T-helper 1 cell treated with Interleukin-12 subunit alpha and Interleukin-12 subunit beta and Interleukin-4 antibody, amounts not matched to agents 30 μg/mL and 1 μg/mL, for 36 hours (primary cell): ENCODE data around the gene PROM1.

Experiments
- H3K27ac Mint-ChIP-seq: one replicate; pipeline ENCODE4 v1.8.0; 2021; ENCODE audit warnings: mild to moderate bottlenecking, mixed read lengths
- H3K27me3 Mint-ChIP-seq: one replicate; pipeline ENCODE4 v1.8.0; 2021; ENCODE audit warnings: low read depth, mixed read lengths
- H3K36me3 Mint-ChIP-seq: one replicate; pipeline ENCODE4 v1.8.0; 2021; ENCODE audit warnings: low read depth, mixed read lengths
- H3K4me1 Mint-ChIP-seq: one replicate; pipeline ENCODE4 v1.8.0; 2021; ENCODE audit warnings: low read depth, mixed read lengths
- H3K4me3 Mint-ChIP-seq: one replicate; pipeline ENCODE4 v1.8.0; 2021; ENCODE audit warnings: mild to moderate bottlenecking, moderate library complexity, mixed read lengths
- H3K9me3 Mint-ChIP-seq: one replicate; pipeline ENCODE4 v1.8.0; 2021; ENCODE audit warnings: mixed read lengths

The PROM1 gene, protein sequence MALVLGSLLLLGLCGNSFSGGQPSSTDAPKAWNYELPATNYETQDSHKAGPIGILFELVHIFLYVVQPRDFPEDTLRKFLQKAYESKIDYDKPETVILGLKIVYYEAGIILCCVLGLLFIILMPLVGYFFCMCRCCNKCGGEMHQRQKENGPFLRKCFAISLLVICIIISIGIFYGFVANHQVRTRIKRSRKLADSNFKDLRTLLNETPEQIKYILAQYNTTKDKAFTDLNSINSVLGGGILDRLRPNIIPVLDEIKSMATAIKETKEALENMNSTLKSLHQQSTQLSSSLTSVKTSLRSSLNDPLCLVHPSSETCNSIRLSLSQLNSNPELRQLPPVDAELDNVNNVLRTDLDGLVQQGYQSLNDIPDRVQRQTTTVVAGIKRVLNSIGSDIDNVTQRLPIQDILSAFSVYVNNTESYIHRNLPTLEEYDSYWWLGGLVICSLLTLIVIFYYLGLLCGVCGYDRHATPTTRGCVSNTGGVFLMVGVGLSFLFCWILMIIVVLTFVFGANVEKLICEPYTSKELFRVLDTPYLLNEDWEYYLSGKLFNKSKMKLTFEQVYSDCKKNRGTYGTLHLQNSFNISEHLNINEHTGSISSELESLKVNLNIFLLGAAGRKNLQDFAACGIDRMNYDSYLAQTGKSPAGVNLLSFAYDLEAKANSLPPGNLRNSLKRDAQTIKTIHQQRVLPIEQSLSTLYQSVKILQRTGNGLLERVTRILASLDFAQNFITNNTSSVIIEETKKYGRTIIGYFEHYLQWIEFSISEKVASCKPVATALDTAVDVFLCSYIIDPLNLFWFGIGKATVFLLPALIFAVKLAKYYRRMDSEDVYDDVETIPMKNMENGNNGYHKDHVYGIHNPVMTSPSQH

DNA sequence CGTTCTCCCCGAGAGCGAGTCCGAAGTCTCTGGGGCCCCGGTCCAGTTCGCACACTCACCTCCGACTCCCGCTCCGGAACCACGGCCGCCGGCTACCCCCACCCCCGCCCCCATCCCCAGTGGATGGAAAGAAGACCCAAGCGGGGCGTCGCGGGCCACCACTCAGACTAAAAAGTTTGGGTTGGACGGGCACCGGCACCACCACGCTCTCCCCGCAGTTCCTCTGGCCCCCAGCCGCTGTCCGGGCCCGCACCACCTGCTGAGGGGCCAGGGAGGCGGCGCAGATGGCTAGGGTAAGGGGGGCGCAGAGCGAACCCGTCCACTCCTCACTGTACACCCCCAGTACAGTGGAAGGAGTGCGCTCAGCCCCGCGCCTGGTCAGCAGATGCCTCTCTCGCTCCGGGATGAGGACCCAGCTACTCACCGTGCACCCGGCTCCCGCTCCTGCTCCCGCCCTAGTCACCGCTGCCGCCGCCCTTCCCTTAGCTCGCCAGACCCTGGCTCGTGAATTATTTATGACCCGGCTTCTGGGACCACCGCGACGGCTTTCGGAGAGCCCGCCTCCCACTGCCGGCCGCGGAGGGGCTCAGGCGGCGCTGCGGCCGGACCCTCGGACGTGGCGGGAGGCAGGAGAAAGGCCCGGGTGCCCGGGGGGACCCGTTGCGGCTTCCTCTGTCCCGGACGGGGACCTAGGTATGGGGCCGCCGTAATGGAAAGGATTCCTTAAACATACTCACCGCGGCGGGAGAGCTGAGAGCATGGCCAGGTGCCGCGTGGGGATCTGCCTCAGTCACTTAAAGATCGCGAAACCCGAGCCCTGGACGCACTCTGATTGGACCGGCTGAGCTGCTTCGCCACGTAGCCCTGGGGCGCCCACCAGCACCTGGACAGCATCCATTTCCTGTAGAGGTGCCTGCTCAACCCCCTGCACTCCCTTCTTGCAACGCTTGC lies at the start of gene PROM1:
Gene PROM1 (minus strand): TSS at position 783 of the 951 bp plus-strand sequence. CDS start 8,117 bp downstream, outside the sequence.
- peaks cover 15% of the 10 kb centered on the region for H3K4me1 Mint-ChIP-seq
- H3K27me3 Mint-ChIP-seq, result peaks cover 76% of the 10 kb centered on the region
- peaks cover 1% of the 10 kb centered on the region for H3K36me3 Mint-ChIP-seq
- peak within 1 kb of the TSS; percentile 38 for H3K4me3 Mint-ChIP-seq
- peaks cover 12% of the 10 kb centered on the region for H3K9me3 Mint-ChIP-seq
- peak within 1 kb of the TSS; percentile 66 for H3K27ac Mint-ChIP-seq

DNA sequence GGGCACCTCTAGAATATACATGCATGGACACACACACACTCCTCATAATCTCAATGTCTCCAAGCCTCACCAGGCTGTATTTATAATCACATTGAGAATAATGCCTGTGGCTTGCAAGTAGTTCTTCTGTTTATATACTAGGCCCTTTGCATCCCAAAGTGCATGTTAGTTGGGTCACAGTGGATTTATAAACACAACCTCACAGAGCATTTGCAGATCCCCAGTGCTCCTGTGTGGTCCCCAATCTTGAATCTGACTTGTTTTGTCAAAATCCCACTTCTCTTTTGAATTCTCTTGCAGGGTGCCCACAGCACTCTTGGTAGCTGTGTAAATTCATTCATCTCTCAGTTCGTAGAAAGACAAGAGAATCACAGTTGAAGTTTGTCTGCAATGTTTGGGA lies 49.6 kb upstream of the PROM1 start:
- Mint-ChIP-seq H3K9me3 (peaks cover 5% of the 10 kb centered on the region), H3K36me3 (no peaks in the 10 kb centered on the region), H3K4me3 (no peak overlapping the region), H3K27ac (no peak overlapping the region), H3K4me1 (no peaks in the 10 kb centered on the region), H3K27me3 (no peaks in the 10 kb centered on the region)

DNA sequence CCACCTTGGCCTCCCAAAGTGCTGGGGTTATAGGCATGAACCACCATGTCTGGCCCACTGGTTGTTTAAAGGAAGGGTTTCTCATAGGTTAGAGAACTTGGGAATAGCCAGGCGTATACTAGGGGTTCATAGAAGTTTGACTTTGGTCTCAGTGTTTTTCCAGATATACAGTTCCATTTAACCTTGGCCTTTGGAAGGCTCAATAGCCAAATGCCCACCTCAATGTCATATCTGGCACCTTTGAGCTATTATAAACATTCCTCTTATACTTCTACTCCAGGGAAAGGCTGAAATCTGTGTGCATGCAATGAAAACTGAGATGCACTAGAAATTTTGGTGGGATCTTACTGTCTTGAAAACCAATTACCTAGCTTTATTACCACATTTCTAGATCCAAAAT lies 47.5 kb upstream of the PROM1 start:
- Mint-ChIP-seq H3K4me3 (no peak overlapping the region), H3K36me3 (no peaks in the 10 kb centered on the region), H3K27ac (no peak overlapping the region), H3K9me3 (peaks cover 5% of the 10 kb centered on the region), H3K27me3 (no peaks in the 10 kb centered on the region), H3K4me1 (no peaks in the 10 kb centered on the region)

DNA sequence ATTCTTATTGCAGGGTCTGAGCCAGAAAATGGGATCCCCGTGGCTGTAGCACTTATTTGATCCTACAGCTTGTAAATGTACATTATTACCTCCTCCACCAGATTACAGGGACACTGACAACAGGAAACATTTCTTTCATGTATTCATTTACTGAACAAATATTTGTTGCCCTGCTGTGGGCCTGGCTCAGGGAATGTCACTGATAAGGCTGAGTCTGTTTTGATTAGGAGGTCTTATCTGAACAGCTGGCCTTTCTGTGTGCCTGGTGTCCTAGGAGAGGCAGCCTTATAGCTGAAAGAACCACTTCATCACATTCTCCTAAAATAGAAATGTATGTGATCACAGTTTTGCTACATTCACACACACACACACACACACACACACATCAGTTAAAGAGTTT lies 45.5 kb upstream of the PROM1 start:
- Mint-ChIP-seq H3K4me1 (no peaks in the 10 kb centered on the region), H3K4me3 (no peak overlapping the region), H3K27me3 (no peaks in the 10 kb centered on the region), H3K36me3 (no peaks in the 10 kb centered on the region), H3K27ac (no peak overlapping the region), H3K9me3 (peaks cover 2% of the 10 kb centered on the region)

DNA sequence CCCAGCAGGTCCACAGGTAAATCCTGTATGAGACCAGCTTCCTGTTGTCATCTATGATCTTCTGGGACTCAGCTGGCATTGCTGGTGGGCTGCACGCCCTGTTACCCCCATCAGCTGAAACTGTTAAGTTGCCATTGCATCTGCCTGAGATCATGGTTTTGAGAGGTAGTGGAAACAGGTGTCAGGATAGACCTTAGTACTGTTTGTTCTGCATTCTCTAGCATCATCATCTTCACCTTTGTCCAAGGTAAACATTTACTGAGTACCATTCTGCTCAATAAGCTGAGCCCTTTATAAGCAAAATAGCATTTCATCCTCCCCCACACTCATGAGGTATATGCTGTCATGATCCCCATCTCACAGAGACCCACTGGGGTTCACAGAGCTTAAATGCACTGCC lies 42.9 kb upstream of the PROM1 start:
- no peaks in the 10 kb centered on the region for H3K27me3 Mint-ChIP-seq
- no peak overlapping the region for H3K27ac Mint-ChIP-seq
- no peaks in the 10 kb centered on the region for H3K36me3 Mint-ChIP-seq
- H3K4me3 Mint-ChIP-seq, result no peak overlapping the region
- no peaks in the 10 kb centered on the region for H3K9me3 Mint-ChIP-seq
- H3K4me1 Mint-ChIP-seq, result peaks cover 7% of the 10 kb centered on the region

DNA sequence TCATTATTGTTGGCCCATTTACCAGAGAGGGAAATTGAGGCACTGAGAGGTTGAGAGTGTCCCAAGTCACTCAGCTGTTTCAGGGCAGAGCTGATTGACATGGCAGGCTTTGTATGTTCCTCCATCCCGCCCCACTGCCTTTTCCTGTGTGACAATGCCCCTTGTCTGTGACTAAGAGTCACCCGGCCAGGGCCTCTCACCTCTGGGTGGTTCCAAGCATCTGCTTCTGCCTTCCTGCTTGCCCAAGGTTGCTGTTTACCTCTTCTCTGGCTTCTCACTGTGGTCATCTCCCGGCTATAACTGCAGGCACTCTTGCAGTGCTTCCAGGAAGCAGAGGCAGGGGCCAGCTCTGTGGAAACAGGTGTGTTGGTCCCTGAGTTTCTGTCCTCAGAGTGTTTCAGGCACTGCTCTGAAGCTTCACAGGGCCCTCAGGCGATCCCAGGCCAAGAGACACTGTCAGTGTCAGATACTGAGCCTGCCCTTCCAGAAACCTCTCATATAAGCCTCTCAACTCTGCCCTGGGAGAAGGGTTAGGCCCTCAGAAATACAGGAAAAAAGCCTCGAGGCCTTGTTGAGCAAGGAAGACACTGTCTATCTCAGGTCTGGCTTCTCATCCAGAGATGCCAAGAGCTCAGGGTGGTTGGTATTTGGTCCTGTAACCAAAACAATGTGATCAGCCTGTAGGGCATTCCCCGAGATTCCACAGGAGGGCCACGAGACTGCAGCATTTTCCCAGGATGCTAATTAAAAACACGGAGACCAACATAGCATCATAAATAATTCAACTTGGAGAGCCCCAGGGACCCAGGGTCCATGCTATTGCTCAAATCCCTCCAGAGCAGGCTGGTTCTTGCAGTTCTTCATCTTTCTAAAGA lies 42.0 kb upstream of the PROM1 start:
- Mint-ChIP-seq H3K4me3 (no peak overlapping the region), H3K27ac (no peak overlapping the region), H3K4me1 (peaks cover 7% of the 10 kb centered on the region), H3K9me3 (no peaks in the 10 kb centered on the region), H3K27me3 (no peaks in the 10 kb centered on the region), H3K36me3 (no peaks in the 10 kb centered on the region)

DNA sequence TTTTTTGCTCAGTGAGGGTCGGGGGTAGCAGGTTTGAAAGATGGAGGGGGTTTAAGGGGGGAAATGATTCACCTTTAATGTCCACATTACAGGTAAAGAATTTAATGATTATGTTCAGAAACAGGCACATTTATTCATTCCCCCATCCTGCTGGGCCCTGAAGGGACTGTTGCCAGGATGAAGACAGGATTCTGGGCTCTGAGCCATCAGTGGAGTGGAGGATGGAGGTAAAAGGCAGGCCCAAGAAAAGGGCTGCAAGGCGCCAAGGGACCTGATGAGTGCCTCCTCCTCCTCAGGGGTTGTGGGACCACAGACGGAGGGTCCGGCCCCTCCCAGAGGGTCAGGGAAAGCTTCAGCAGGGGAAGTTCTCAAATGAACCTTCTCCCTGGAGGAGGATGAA lies 40.4 kb upstream of the PROM1 start:
- H3K27me3 Mint-ChIP-seq, result no peaks in the 10 kb centered on the region
- H3K4me1 Mint-ChIP-seq, result peaks cover 7% of the 10 kb centered on the region
- no peaks in the 10 kb centered on the region for H3K36me3 Mint-ChIP-seq
- H3K27ac Mint-ChIP-seq, result no peak overlapping the region
- H3K4me3 Mint-ChIP-seq, result no peak overlapping the region
- H3K9me3 Mint-ChIP-seq, result no peaks in the 10 kb centered on the region

DNA sequence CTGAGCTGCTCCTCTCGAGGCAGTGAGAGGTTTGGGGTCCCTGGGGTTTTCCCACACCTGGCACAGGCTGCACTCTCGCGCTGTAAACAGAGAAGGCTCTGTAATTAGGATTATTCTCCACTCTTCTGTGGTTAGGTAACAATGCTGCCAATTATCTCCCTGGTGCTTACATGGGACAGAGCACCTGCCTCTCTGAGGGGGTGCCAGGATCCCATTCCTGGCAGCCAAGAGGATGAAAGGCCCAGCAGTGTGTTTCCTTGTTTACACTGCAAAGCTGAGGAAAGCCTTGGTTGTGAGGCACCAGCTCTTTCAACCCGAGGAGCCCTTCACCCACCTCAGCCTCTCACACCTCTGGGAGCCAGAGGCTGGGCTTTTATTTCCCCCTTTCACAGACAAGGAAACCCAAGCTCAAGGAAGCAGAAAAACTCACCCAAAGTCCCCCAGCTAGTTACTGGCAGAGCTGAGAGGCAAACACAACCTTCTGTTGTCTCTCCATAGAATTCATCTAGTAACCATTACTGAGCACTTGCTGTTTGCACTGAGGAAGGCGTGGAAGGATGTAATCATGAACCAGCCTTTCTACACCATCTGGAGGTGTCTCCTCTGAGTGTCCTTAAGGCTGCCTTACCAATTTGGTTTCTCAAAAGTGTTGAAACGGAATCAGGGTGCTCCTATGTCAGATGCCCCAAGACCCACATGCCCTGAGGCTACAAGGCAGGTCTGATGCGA lies 39.7 kb upstream of the PROM1 start:
- Mint-ChIP-seq H3K4me3 (no peak overlapping the region), H3K9me3 (no peaks in the 10 kb centered on the region), H3K4me1 (peaks cover 7% of the 10 kb centered on the region), H3K36me3 (no peaks in the 10 kb centered on the region), H3K27ac (no peak overlapping the region), H3K27me3 (no peaks in the 10 kb centered on the region)

DNA sequence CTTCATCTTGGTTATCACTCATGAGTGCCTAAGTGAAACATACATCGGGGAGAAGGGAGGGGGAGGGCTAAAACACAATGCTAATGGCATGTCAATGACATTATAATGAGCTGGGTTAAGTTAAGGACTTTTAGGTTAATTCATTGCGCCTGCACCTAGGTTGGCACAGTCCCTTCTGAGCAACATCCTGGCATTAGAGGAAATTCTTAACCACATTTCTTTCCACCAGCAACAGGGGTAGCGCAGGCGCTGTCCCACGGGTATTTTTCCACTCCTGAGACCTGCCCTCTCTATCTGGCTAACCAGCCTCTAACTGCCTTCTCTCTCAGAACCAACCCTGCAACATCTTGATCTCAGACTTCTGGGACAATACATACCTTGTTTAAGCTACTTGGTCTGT lies 39.0 kb upstream of the PROM1 start:
- Mint-ChIP-seq H3K27ac (no peak overlapping the region), H3K27me3 (no peaks in the 10 kb centered on the region), H3K4me3 (no peak overlapping the region), H3K4me1 (peaks cover 7% of the 10 kb centered on the region), H3K9me3 (no peaks in the 10 kb centered on the region), H3K36me3 (no peaks in the 10 kb centered on the region)

DNA sequence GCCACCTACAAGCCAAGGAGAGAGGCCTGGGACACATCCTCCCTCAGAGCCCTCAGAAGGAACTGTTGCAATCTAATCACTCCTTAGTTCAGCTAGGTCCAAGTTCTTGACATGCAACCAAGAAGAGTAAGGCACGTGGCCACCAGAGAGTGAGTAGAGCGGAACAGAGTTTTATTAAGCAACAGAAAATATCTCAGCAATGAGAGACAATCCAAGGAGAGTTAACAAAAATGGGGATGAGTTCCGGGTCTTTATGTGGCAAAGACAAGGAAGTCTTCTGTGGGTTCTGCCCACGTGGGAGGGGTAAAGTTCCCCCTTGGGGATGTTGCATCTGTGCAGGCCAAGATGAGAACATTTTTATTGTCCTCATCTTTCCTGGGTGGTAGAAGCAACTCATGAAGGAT lies 38.5 kb upstream of the PROM1 start:
- H3K4me1 Mint-ChIP-seq, result peaks cover 7% of the 10 kb centered on the region
- no peaks in the 10 kb centered on the region for H3K27me3 Mint-ChIP-seq

DNA sequence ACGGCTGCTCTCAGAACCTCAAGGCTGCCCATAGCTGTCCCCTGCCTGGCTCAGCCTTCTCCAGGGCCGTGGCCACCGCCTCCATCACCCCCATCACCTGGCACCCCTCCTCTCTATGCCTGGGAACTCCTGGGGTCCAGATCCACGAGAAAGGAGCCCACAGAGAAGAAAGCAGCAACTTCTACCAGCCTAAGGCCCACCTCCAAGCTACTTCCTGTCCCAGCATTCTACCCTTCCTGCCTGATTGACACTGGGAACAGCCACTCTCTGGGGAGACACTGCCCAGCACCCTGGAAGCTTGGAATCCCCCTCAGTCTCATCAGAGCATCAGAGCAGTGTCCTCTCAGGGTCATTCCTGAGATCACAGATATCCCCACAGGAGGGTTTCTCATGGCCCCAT lies 36.9 kb upstream of the PROM1 start:
- Mint-ChIP-seq H3K4me1 (peaks cover 7% of the 10 kb centered on the region), H3K27me3 (no peaks in the 10 kb centered on the region), H3K4me3 (no peak overlapping the region), H3K36me3 (no peaks in the 10 kb centered on the region), H3K27ac (no peak overlapping the region), H3K9me3 (no peaks in the 10 kb centered on the region)

More for the DNA sequence above, 38.5 kb upstream of the PROM1 start:
- Mint-ChIP-seq H3K27ac (no peak overlapping the region), H3K36me3 (no peaks in the 10 kb centered on the region), H3K9me3 (no peaks in the 10 kb centered on the region), H3K4me3 (no peak overlapping the region)

DNA sequence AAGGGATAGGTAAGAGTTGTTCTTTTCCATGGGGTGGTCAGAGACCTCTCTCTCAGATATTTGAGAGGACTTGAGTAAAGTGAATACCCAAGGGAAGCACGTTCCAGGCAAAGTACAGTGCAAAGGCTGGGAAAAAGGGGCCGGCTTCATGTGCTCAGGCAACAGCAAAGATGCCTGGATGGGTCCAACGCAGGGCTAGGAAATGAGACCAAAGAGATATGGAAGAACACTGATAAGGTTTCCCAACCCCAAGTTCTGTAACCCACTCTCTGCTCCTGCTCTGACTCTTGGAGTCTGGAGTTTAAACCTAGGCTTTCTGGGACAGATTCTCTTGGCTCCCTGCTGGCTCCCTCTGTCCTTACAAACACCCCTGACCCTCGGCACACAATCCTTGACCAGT lies 36.2 kb upstream of the PROM1 start:
- Mint-ChIP-seq H3K36me3 (no peaks in the 10 kb centered on the region), H3K9me3 (no peaks in the 10 kb centered on the region), H3K4me1 (peaks cover 7% of the 10 kb centered on the region), H3K27me3 (no peaks in the 10 kb centered on the region), H3K27ac (no peak overlapping the region), H3K4me3 (no peak overlapping the region)

DNA sequence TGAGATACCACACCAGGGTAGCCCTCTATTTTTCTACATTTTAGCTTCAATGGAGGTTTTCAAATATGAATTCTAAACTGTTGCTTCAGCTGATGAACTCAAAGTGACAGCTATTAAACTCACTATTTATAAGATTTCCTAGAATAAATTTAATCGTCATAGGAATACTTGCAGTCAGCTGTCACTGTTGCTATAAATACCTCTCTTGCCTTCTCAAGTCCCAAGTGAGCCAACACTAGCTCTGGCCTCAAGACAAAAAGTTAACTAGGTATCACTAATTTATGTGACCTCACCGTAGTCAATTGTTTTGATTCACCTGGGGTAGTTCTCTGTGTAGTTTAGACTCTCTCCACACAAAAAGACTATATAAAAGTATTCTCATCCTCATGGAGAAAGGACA lies 34.3 kb upstream of the PROM1 start:
- Mint-ChIP-seq H3K9me3 (no peaks in the 10 kb centered on the region), H3K4me3 (no peak overlapping the region), H3K36me3 (no peaks in the 10 kb centered on the region), H3K27ac (no peak overlapping the region), H3K27me3 (no peaks in the 10 kb centered on the region), H3K4me1 (peaks cover 7% of the 10 kb centered on the region)
